Measurements from ENCODE around the gene PWP1.

The PWP1 gene

GRCh38 chr12:107685360-107686248 lies at the start of gene PWP1:
PWP1 (plus strand) TSS chr12:107685799; CDS start chr12:107685900, 101 bp downstream.
- Histone ChIP-seq H3K9ac (ENCODE audit: low read length) (peak within 1 kb of the TSS; percentile 94), H3K4me3 (ENCODE audit: low read length) (peak within 1 kb of the TSS; percentile 98), H3K4me1 (ENCODE audit: control insufficient read depth, insufficient read depth, low read length) (peaks cover 3% of the 10 kb centered on the region), H3K27ac (ENCODE audit: low read depth, low read length) (peak within 1 kb of the TSS; percentile 82), H3K36me3 (ENCODE audit: control insufficient read depth, insufficient read depth, low read length) (peaks cover 4% of the 10 kb centered on the region), H3K27me3 (ENCODE audit: control insufficient read depth, insufficient read depth, low read length) (no peaks in the 10 kb centered on the region)

GRCh38 chr12:107641154-107641553 lies 44.4 kb upstream of the PWP1 start:
- H3K36me3 ChIP-seq (ENCODE audit: control insufficient read depth, insufficient read depth, low read length): no peaks in the 10 kb centered on the region
- no peaks in the 10 kb centered on the region for H3K27me3 ChIP-seq (ENCODE audit: control insufficient read depth, insufficient read depth, low read length)
- no peaks in the 10 kb centered on the region for H3K4me1 ChIP-seq (ENCODE audit: control insufficient read depth, insufficient read depth, low read length)
- H3K27ac ChIP-seq (ENCODE audit: low read depth, low read length): no peak overlapping the region
- no peak overlapping the region for H3K4me3 ChIP-seq (ENCODE audit: low read length)
- no peak overlapping the region for H3K9ac ChIP-seq (ENCODE audit: low read length)

- Histone ChIP-seq H3K27me3 (ENCODE audit: control insufficient read depth, insufficient read depth, low read length) (no peaks in the 10 kb centered on the region), H3K9ac (ENCODE audit: low read length) (no peak overlapping the region), H3K4me3 (ENCODE audit: low read length) (no peak overlapping the region), H3K4me1 (ENCODE audit: control insufficient read depth, insufficient read depth, low read length) (no peaks in the 10 kb centered on the region), H3K36me3 (ENCODE audit: control insufficient read depth, insufficient read depth, low read length) (no peaks in the 10 kb centered on the region), H3K27ac (ENCODE audit: low read depth, low read length) (no peak overlapping the region)
Measured at GRCh38 chr12:107642240-107642639, 43.4 kb upstream of the PWP1 start.

GRCh38 chr12:107645630-107646333 lies 39.8 kb upstream of the PWP1 start:
- H3K9ac ChIP-seq (ENCODE audit: low read length): no peak overlapping the region
- H3K27ac ChIP-seq (ENCODE audit: low read depth, low read length): no peak overlapping the region
- H3K36me3 ChIP-seq (ENCODE audit: control insufficient read depth, insufficient read depth, low read length): no peaks in the 10 kb centered on the region
- H3K27me3 ChIP-seq (ENCODE audit: control insufficient read depth, insufficient read depth, low read length): no peaks in the 10 kb centered on the region
- no peak overlapping the region for H3K4me3 ChIP-seq (ENCODE audit: low read length)
- no peaks in the 10 kb centered on the region for H3K4me1 ChIP-seq (ENCODE audit: control insufficient read depth, insufficient read depth, low read length)

- no peak overlapping the region for H3K4me3 ChIP-seq (ENCODE audit: low read length)
- no peaks in the 10 kb centered on the region for H3K27me3 ChIP-seq (ENCODE audit: control insufficient read depth, insufficient read depth, low read length)
- H3K27ac ChIP-seq (ENCODE audit: low read depth, low read length): no peak overlapping the region
- no peak overlapping the region for H3K9ac ChIP-seq (ENCODE audit: low read length)
- no peaks in the 10 kb centered on the region for H3K4me1 ChIP-seq (ENCODE audit: control insufficient read depth, insufficient read depth, low read length)
- no peaks in the 10 kb centered on the region for H3K36me3 ChIP-seq (ENCODE audit: control insufficient read depth, insufficient read depth, low read length)
Measured at GRCh38 chr12:107646436-107646835, 39.2 kb upstream of the PWP1 start.

GRCh38 chr12:107649661-107650061 lies 35.9 kb upstream of the PWP1 start:
- no peak overlapping the region for H3K27ac ChIP-seq (ENCODE audit: low read depth, low read length)
- H3K9ac ChIP-seq (ENCODE audit: low read length): no peak overlapping the region
- no peak overlapping the region for H3K4me3 ChIP-seq (ENCODE audit: low read length)
- H3K4me1 ChIP-seq (ENCODE audit: control insufficient read depth, insufficient read depth, low read length): no peaks in the 10 kb centered on the region
- no peaks in the 10 kb centered on the region for H3K27me3 ChIP-seq (ENCODE audit: control insufficient read depth, insufficient read depth, low read length)
- H3K36me3 ChIP-seq (ENCODE audit: control insufficient read depth, insufficient read depth, low read length): no peaks in the 10 kb centered on the region

- Histone ChIP-seq H3K4me3 (ENCODE audit: low read length) (no peak overlapping the region), H3K27ac (ENCODE audit: low read depth, low read length) (no peak overlapping the region), H3K9ac (ENCODE audit: low read length) (no peak overlapping the region), H3K36me3 (ENCODE audit: control insufficient read depth, insufficient read depth, low read length) (no peaks in the 10 kb centered on the region), H3K27me3 (ENCODE audit: control insufficient read depth, insufficient read depth, low read length) (no peaks in the 10 kb centered on the region), H3K4me1 (ENCODE audit: control insufficient read depth, insufficient read depth, low read length) (no peaks in the 10 kb centered on the region)
Measured at GRCh38 chr12:107650977-107651376, 34.6 kb upstream of the PWP1 start.

- Histone ChIP-seq H3K4me3 (ENCODE audit: low read length) (no peak overlapping the region), H3K4me1 (ENCODE audit: control insufficient read depth, insufficient read depth, low read length) (no peaks in the 10 kb centered on the region), H3K9ac (ENCODE audit: low read length) (no peak overlapping the region), H3K36me3 (ENCODE audit: control insufficient read depth, insufficient read depth, low read length) (no peaks in the 10 kb centered on the region), H3K27ac (ENCODE audit: low read depth, low read length) (no peak overlapping the region), H3K27me3 (ENCODE audit: control insufficient read depth, insufficient read depth, low read length) (no peaks in the 10 kb centered on the region)
Measured at GRCh38 chr12:107651571-107652449, 33.8 kb upstream of the PWP1 start.

GRCh38 chr12:107653519-107653918 lies 32.1 kb upstream of the PWP1 start:
- H3K4me1 ChIP-seq (ENCODE audit: control insufficient read depth, insufficient read depth, low read length): no peaks in the 10 kb centered on the region
- H3K36me3 ChIP-seq (ENCODE audit: control insufficient read depth, insufficient read depth, low read length): no peaks in the 10 kb centered on the region
- no peak overlapping the region for H3K9ac ChIP-seq (ENCODE audit: low read length)
- H3K27ac ChIP-seq (ENCODE audit: low read depth, low read length): no peak overlapping the region
- H3K27me3 ChIP-seq (ENCODE audit: control insufficient read depth, insufficient read depth, low read length): no peaks in the 10 kb centered on the region
- no peak overlapping the region for H3K4me3 ChIP-seq (ENCODE audit: low read length)

- no peaks in the 10 kb centered on the region for H3K36me3 ChIP-seq (ENCODE audit: control insufficient read depth, insufficient read depth, low read length)
- no peak overlapping the region for H3K4me3 ChIP-seq (ENCODE audit: low read length)
- no peak overlapping the region for H3K9ac ChIP-seq (ENCODE audit: low read length)
- H3K4me1 ChIP-seq (ENCODE audit: control insufficient read depth, insufficient read depth, low read length): no peaks in the 10 kb centered on the region
- no peaks in the 10 kb centered on the region for H3K27me3 ChIP-seq (ENCODE audit: control insufficient read depth, insufficient read depth, low read length)
- no peak overlapping the region for H3K27ac ChIP-seq (ENCODE audit: low read depth, low read length)
Measured at GRCh38 chr12:107654873-107655272, 30.7 kb upstream of the PWP1 start.

GRCh38 chr12:107655281-107656065 lies 30.1 kb upstream of the PWP1 start:
- H3K4me3 ChIP-seq (ENCODE audit: low read length): no peak overlapping the region
- H3K36me3 ChIP-seq (ENCODE audit: control insufficient read depth, insufficient read depth, low read length): no peaks in the 10 kb centered on the region
- no peak overlapping the region for H3K27ac ChIP-seq (ENCODE audit: low read depth, low read length)
- no peaks in the 10 kb centered on the region for H3K27me3 ChIP-seq (ENCODE audit: control insufficient read depth, insufficient read depth, low read length)
- H3K4me1 ChIP-seq (ENCODE audit: control insufficient read depth, insufficient read depth, low read length): no peaks in the 10 kb centered on the region
- H3K9ac ChIP-seq (ENCODE audit: low read length): no peak overlapping the region
